WERI-Rb-1 (cell line): ENCODE data around the gene NPAS3.

Experiments
- DNase-seq: peaks from one replicate; pipeline ENCODE4 v3.0.0-alpha.2; 2020
- H3K27ac ChIP-seq: fragments of 250-450 bp; sonication (Bioruptor Pico); 2 replicates; pipeline ENCODE4 v1.5.1; 2020; ENCODE audit warnings: mild to moderate bottlenecking, moderate library complexity
- H3K27me3 ChIP-seq: fragments of 250-450 bp; sonication (Bioruptor Pico); 2 replicates; pipeline ENCODE4 v1.5.1; 2021; ENCODE audit warnings: mild to moderate bottlenecking, low read depth, moderate library complexity; ENCODE audit not compliant: insufficient read depth, severe bottlenecking
- H3K36me3 ChIP-seq: fragments of 250-450 bp; sonication (Bioruptor Pico); 2 replicates; pipeline ENCODE4 v1.5.1; 2020; ENCODE audit warnings: mild to moderate bottlenecking, moderate library complexity
- H3K4me3 ChIP-seq: 2 replicates; pipeline ENCODE4 v1.5.1; 2011; ENCODE audit warnings: low read depth, mild to moderate bottlenecking, control low read depth, low read length
- H3K9me3 ChIP-seq: fragments of 250-450 bp; sonication (Bioruptor Pico); 2 replicates; pipeline ENCODE4 v1.5.1; 2021; ENCODE audit warnings: mild to moderate bottlenecking, moderate library complexity; ENCODE audit not compliant: severe bottlenecking
- CTCF ChIP-seq: IDR thresholded peaks from 2 replicates; pipeline ENCODE4 v1.5.1; 2011; ENCODE audit warnings: low read depth, mild to moderate bottlenecking, control low read depth, inconsistent platforms, low read length

The NPAS3 gene

GRCh38 chr14:33580231-33580749 lies 641.6 kb downstream of the NPAS3 start:
- H3K36me3 ChIP-seq: no peaks in the 10 kb centered on the region
- H3K27ac ChIP-seq: no peak overlapping the region
- DNase-seq: no peak
- H3K27me3 ChIP-seq: no peaks in the 10 kb centered on the region
- H3K9me3 ChIP-seq: no peaks in the 10 kb centered on the region
- no peak for TF ChIP-seq CTCF
- H3K4me3 ChIP-seq: no peak overlapping the region

GRCh38 chr14:33580841-33581240 lies 642.2 kb downstream of the NPAS3 start:
- no peak for DNase-seq
- TF ChIP-seq CTCF: no peak
- H3K27ac ChIP-seq: no peak overlapping the region
- H3K9me3 ChIP-seq: no peaks in the 10 kb centered on the region
- no peaks in the 10 kb centered on the region for H3K36me3 ChIP-seq
- H3K4me3 ChIP-seq: no peak overlapping the region
- no peaks in the 10 kb centered on the region for H3K27me3 ChIP-seq

GRCh38 chr14:33584697-33585096 lies 646.0 kb downstream of the NPAS3 start:
- Histone ChIP-seq H3K4me3 (no peak overlapping the region), H3K27me3 (no peaks in the 10 kb centered on the region), H3K36me3 (no peaks in the 10 kb centered on the region), H3K27ac (no peak overlapping the region), H3K9me3 (no peaks in the 10 kb centered on the region)
- TF ChIP-seq CTCF: no peak
- DNase-seq: no peak

GRCh38 chr14:33586806-33587205 lies 648.1 kb downstream of the NPAS3 start:
- no peaks in the 10 kb centered on the region for H3K36me3 ChIP-seq
- no peak overlapping the region for H3K4me3 ChIP-seq
- H3K9me3 ChIP-seq: no peaks in the 10 kb centered on the region
- no peak for DNase-seq
- no peaks in the 10 kb centered on the region for H3K27me3 ChIP-seq
- no peak for TF ChIP-seq CTCF
- no peak overlapping the region for H3K27ac ChIP-seq

GRCh38 chr14:33587791-33588190 lies 649.1 kb downstream of the NPAS3 start:
- no peak for DNase-seq
- no peaks in the 10 kb centered on the region for H3K27me3 ChIP-seq
- H3K27ac ChIP-seq: no peak overlapping the region
- no peaks in the 10 kb centered on the region for H3K9me3 ChIP-seq
- H3K36me3 ChIP-seq: no peaks in the 10 kb centered on the region
- H3K4me3 ChIP-seq: no peak overlapping the region
- TF ChIP-seq CTCF: no peak

- Histone ChIP-seq H3K27me3 (no peaks in the 10 kb centered on the region), H3K9me3 (no peaks in the 10 kb centered on the region), H3K4me3 (no peak overlapping the region), H3K27ac (no peak overlapping the region), H3K36me3 (no peaks in the 10 kb centered on the region)
- no peak for TF ChIP-seq CTCF
- DNase-seq: no peak
Measured at GRCh38 chr14:33588771-33589170, 650.1 kb downstream of the NPAS3 start.
